HepG2 (cell line): ENCODE results near the gene NFRKB. TPM values are rescaled to one million over a fixed set of nuclear protein-coding genes. Genes with fewer than 3 reads are reported as not detected.

ENCODE experiments used
- ATAC-seq: fragments of 200-7000 bp; cut with Tn5 transposase; 3 replicates; pipeline ENCODE4 v1.9.1; 2020; ENCODE audit warnings: mild to moderate bottlenecking, moderate library complexity
- BruUV-seq: library from RNA; stranded (reverse); fragments of 400-500 nt; replicated peaks from 2 replicates; lab custom pipeline; 2021; lab: Mats Ljungman, UMichigan
- CTCF ChIA-PET: fragments of 300-600 bp; formaldehyde crosslinking; extraction: SDS; loops from one replicate; lab custom pipeline; 2021; ENCODE audit warnings: low total read pairs, inconsistent platforms, low intra/inter-chr PET ratio; lab: Yijun Ruan, JAX
- POLR2A ChIA-PET: fragments of 350-600 bp; sonication (Branson Sonifier 250); formaldehyde crosslinking; loops from one replicate; lab custom pipeline; 2020; ENCODE audit warnings: antibody characterized with exemption, inconsistent platforms; lab: Yijun Ruan, JAX
- DNase-seq: peaks from one replicate; pipeline ENCODE4 v3.0.0-alpha.2; 2015; ENCODE audit warnings: low spot score
- FAIRE-seq: peaks from 3 replicates; lab custom pipeline; 2011; peaks lifted over from hg19 to GRCh38; lab: Jason Lieb, UNC
- H2AFZ ChIP-seq: one replicate; pipeline ENCODE4 v1.6.1; 2011; ENCODE audit warnings: low read length, inconsistent platforms
- H3K27ac ChIP-seq: fragments of 300-600 bp; 3 replicates; pipeline ENCODE4 v1.8.0; 2011; ENCODE audit warnings: mixed run types, mild to moderate bottlenecking, mixed read lengths, low read length, inconsistent platforms; ENCODE audit not compliant: insufficient read depth; ENCODE audit errors: extremely low read length
- H3K27me3 ChIP-seq, 2 experiments: fragments of 200-600 bp in 1 of 2; 2 replicates in 1 of 2; 3 replicates in 1 of 2; pipeline versions ENCODE4 v1.6.0 to v1.8.0; 2011; ENCODE audit warnings: low read length in 2 of 2, mild to moderate bottlenecking in 2 of 2, moderate library complexity in 2 of 2, inconsistent platforms in 1 of 2; ENCODE audit not compliant: insufficient read depth in 2 of 2, control insufficient read depth in 1 of 2
- H3K36me3 ChIP-seq, 2 experiments: fragments of 200-600 bp in 1 of 2; replicated peaks in 1 of 2; 2 replicates in 1 of 2; 3 replicates in 1 of 2; pipeline versions ENCODE4 v1.5.1 to v1.8.0; 2011; ENCODE audit warnings: low read length in 2 of 2, inconsistent platforms in 1 of 2; ENCODE audit not compliant: insufficient read depth in 2 of 2, control insufficient read depth in 1 of 2
- H3K4me1 ChIP-seq: 2 replicates; pipeline ENCODE4 v1.5.1; 2012; ENCODE audit warnings: low read length, inconsistent platforms; ENCODE audit not compliant: insufficient read depth
- H3K4me2 ChIP-seq: 2 replicates; pipeline ENCODE4 v1.6.0; 2011; ENCODE audit warnings: low read depth, low read length, inconsistent platforms
- H3K4me3 ChIP-seq, 3 experiments: fragments of 200-600 bp in 1 of 3; sonication (generic), shearing (Covaris generic) in 1 of 3; replicated peaks in 1 of 3; 2 replicates each; pipeline ENCODE4 v1.5.1; 2011 to 2016; ENCODE audit warnings: low read length in 3 of 3, inconsistent platforms in 2 of 3, low read depth in 2 of 3, mild to moderate bottlenecking in 2 of 3, control low read depth in 1 of 3, mixed read lengths in 1 of 3; ENCODE audit not compliant: insufficient read depth in 1 of 3
- H3K79me2 ChIP-seq: one replicate; pipeline ENCODE4 v1.6.1; 2011; ENCODE audit warnings: low read length, inconsistent platforms; ENCODE audit not compliant: insufficient read depth
- H3K9ac ChIP-seq: 2 replicates; pipeline ENCODE4 v1.6.0; 2011; ENCODE audit warnings: mild to moderate bottlenecking, low read depth, low read length, inconsistent platforms; ENCODE audit not compliant: insufficient read depth
- H3K9me3 ChIP-seq: 2 replicates; pipeline ENCODE4 v1.5.1; 2012; ENCODE audit warnings: mild to moderate bottlenecking, low read length
- H4K20me1 ChIP-seq: 2 replicates; pipeline ENCODE4 v1.6.0; 2011; ENCODE audit warnings: inconsistent platforms, mild to moderate bottlenecking, low read length, moderate library complexity; ENCODE audit not compliant: insufficient read depth
- DDIT3 ChIP-seq: sonication (generic); formaldehyde crosslinking; IDR thresholded peaks from 2 replicates; pipeline ENCODE4 v1.4.0; 2020; ENCODE audit warnings: mild to moderate bottlenecking, missing genetic modification reagents
- KLF16 ChIP-seq, 2 experiments: sonication (generic) in 1 of 2; formaldehyde crosslinking in 1 of 2; IDR thresholded peaks; 2 replicates each; pipeline versions ENCODE4 v1.6.1 to v1.8.0; 2016 to 2023; ENCODE audit warnings: missing genetic modification reagents in 2 of 2, missing compliant biosample characterization in 1 of 2
- MED1 ChIP-seq: sonication (generic); formaldehyde crosslinking; IDR thresholded peaks from 2 replicates; pipeline ENCODE4 v1.4.0; 2020; ENCODE audit warnings: missing genetic modification reagents
- PLRG1 ChIP-seq: fragments of 450-650 bp; conservative IDR thresholded peaks from 2 replicates; pipeline ENCODE4 v1.6.1; 2016
- PRDM4 ChIP-seq: sonication (generic); formaldehyde crosslinking; IDR thresholded peaks from 2 replicates; pipeline ENCODE4 v1.9.0; 2021; ENCODE audit warnings: missing genetic modification reagents, borderline replicate concordance
- ZBTB43 ChIP-seq: sonication (generic); formaldehyde crosslinking; conservative IDR thresholded peaks from 2 replicates; pipeline ENCODE4 v1.4.0; 2020; ENCODE audit warnings: missing genetic modification reagents
- ZBTB46 ChIP-seq: sonication (generic); formaldehyde crosslinking; IDR thresholded peaks from 2 replicates; pipeline ENCODE4 v1.4.0; 2020; ENCODE audit warnings: mild to moderate bottlenecking, missing genetic modification reagents, borderline replicate concordance
- ZMAT3 ChIP-seq: sonication (generic); formaldehyde crosslinking; conservative IDR thresholded peaks from 2 replicates; pipeline ENCODE4 v1.7.0; 2021; ENCODE audit warnings: missing genetic modification reagents
- ZNF124 ChIP-seq: sonication (generic); formaldehyde crosslinking; IDR thresholded peaks from 2 replicates; pipeline ENCODE4 v1.4.0; 2020; ENCODE audit warnings: missing genetic modification reagents
- ZNF136 ChIP-seq: sonication (generic); formaldehyde crosslinking; IDR thresholded peaks from 2 replicates; pipeline ENCODE4 v1.8.1; 2022; ENCODE audit warnings: low read depth, mild to moderate bottlenecking, moderate library complexity, missing genetic modification reagents
- ZNF331 ChIP-seq: sonication (generic); formaldehyde crosslinking; IDR thresholded peaks from 2 replicates; pipeline ENCODE4 v1.4.0; 2020; ENCODE audit warnings: missing genetic modification reagents
- WGBS: methylation state at CpG from one replicate; pipeline ENCODE4 v1.1.6; 2017; ENCODE audit warnings: low lambda C conversion rate; 5-methylcytosine and 5-hydroxymethylcytosine counted together
- in situ Hi-C: cut with HindIII; loops from 2 replicates; pipeline ENCODE4 v1.10.0; 2017; ENCODE audit warnings: low pct_unique_long_range_greater_than_20kb; ENCODE audit not compliant: extremely low pct_ligation_motif_present
- intact Hi-C: fragments of 100-400 bp; cut with micrococcal nuclease; formaldehyde crosslinking; loops from one replicate; pipeline ENCODE4 v1.10.0; 2022; ENCODE audit not compliant: unreplicated experiment
- polyA plus RNA-seq, 8 experiments: library from polyadenylated mRNA; depleted of rRNA in 3 of 8; stranded (reverse) in 7 of 8; unstranded in 1 of 8; fragments of >200 nt; fragmentation: Illumina TruSeq in 4 of 8; extraction: Trizol in 4 of 8; gene quantifications; 2 replicates each; pipeline versions ENCODE4 v1.2.1 to v1.2.3, GENCODE V29; 2011 to 2016; ENCODE audit warnings: low read depth in 4 of 8, missing spikeins in 1 of 8, mixed read lengths in 1 of 8; ENCODE audit not compliant: insufficient read depth in 1 of 8
- total RNA-seq, 5 experiments: library from RNA; depleted of rRNA; stranded (reverse); fragments of >200 nt; fragmentation: Illumina TruSeq; extraction: Trizol; gene quantifications; 2 replicates each; pipeline ENCODE4 v1.2.3, GENCODE V29; 2016; ENCODE audit warnings: low read depth in 1 of 5

Gene NFRKB
- total and polyA plus RNA-seq, 2 of the 13 experiments (the other 11 are each of a cell fraction or from before 2014, with no cell fraction given) = 22.9 to 23.7 TPM

GRCh38 chr11:129933262-129933661, 37.9 kb upstream of the NFRKB start (continued):
- no peak for TF ChIP-seq DDIT3 (CRISPR knock-in tag)
- no peak for TF ChIP-seq ZBTB43 (CRISPR knock-in tag)
- no peak for TF ChIP-seq ZBTB46 (CRISPR knock-in tag)
- TF ChIP-seq ZMAT3 = no peak
- no peak for TF ChIP-seq MED1
- no peak for TF ChIP-seq ZNF136

- peaks cover 2 to 17% of the 10 kb centered on the region in 2 experiments for H3K36me3 ChIP-seq
- in situ Hi-C loops = no loop called here
- no peak overlapping the region for H2AFZ ChIP-seq
- no peak overlapping the region for H3K4me2 ChIP-seq
- H3K79me2 ChIP-seq = no peaks in the 10 kb centered on the region
- DNase-seq = no peak
- no peak overlapping the region for H3K4me3 ChIP-seq
- no peak for TF ChIP-seq PRDM4 (CRISPR knock-in tag)
- no peak for TF ChIP-seq KLF16 (CRISPR knock-in tag; IDR thresholded peaks at IDR 0.05)
- no peak for TF ChIP-seq PLRG1
- no peak for TF ChIP-seq ZNF331 (CRISPR knock-in tag)
- no peak for TF ChIP-seq ZNF124
- TF ChIP-seq, all 625 proteins: peak for 0
- FAIRE-seq (no peak), ATAC-seq (no peak)
- no peaks in the 10 kb centered on the region for H3K27me3 ChIP-seq
- WGBS = 97% methylated on average over 7 of the region's 7 CpGs
- no peak overlapping the region for H3K9ac ChIP-seq
- no peaks in the 10 kb centered on the region for H3K4me1 ChIP-seq
- intact Hi-C loops = no loop called here
- no TSS peak for BruUV-seq
- H3K27ac ChIP-seq = no peak overlapping the region
- no peaks in the 10 kb centered on the region for H4K20me1 ChIP-seq
- no peaks in the 10 kb centered on the region for H3K9me3 ChIP-seq
- POLR2A ChIA-PET = no interaction called here
- CTCF ChIA-PET = no interaction called here
These were observed 37.1 kb upstream of the NFRKB start for GRCh38 chr11:129932381-129933067.
